Keratinocyte (primary cell): ENCODE results near the gene PCNX1. TPM values are rescaled to one million over a fixed set of nuclear protein-coding genes. Genes with fewer than 3 reads are reported as not detected.

Experiments
- DNase-seq: peaks from one replicate; pipeline ENCODE4 v3.0.0-alpha.2; 2011; ENCODE audit warnings: low read depth, missing footprints, low spot score
- FAIRE-seq: peaks from 2 replicates; lab custom pipeline; 2011; peaks lifted over from hg19 to GRCh38; lab: Jason Lieb, UNC
- H2AFZ ChIP-seq: 2 replicates; pipeline ENCODE4 v1.6.0; 2012; ENCODE audit warnings: low read length, control low read depth, inconsistent platforms; ENCODE audit not compliant: control insufficient read depth
- H3K27ac ChIP-seq: 2 replicates; pipeline ENCODE4 v1.5.1; 2011; ENCODE audit warnings: low read length; ENCODE audit not compliant: control insufficient read depth, insufficient read depth
- H3K27me3 ChIP-seq: 3 replicates; pipeline ENCODE4 v1.6.0; 2011; ENCODE audit warnings: low read length; ENCODE audit not compliant: control insufficient read depth, insufficient read depth; ENCODE audit errors: extremely low read depth
- H3K36me3 ChIP-seq, 2 experiments: 2 replicates in 1 of 2; 3 replicates in 1 of 2; pipeline ENCODE4 v1.5.1; 2011; ENCODE audit warnings: low read length in 2 of 2, mild to moderate bottlenecking in 1 of 2; ENCODE audit not compliant: control insufficient read depth in 2 of 2, insufficient read depth in 2 of 2; ENCODE audit errors: extremely low read depth in 1 of 2
- H3K4me1 ChIP-seq: 3 replicates; pipeline ENCODE4 v1.5.1; 2011; ENCODE audit warnings: low read length; ENCODE audit not compliant: control insufficient read depth, insufficient read depth; ENCODE audit errors: extremely low read depth
- H3K4me2 ChIP-seq: 3 replicates; pipeline ENCODE4 v1.6.0; 2011; ENCODE audit warnings: low read depth, low read length; ENCODE audit not compliant: control insufficient read depth, insufficient read depth; ENCODE audit errors: extremely low read depth
- H3K4me3 ChIP-seq, 3 experiments: fragments of 200-600 bp in 1 of 3; sonication (generic) in 1 of 3; 2 replicates in 2 of 3; 3 replicates in 1 of 3; pipeline ENCODE4 v1.5.1; 2011 to 2016; ENCODE audit warnings: low read length in 3 of 3, mild to moderate bottlenecking in 3 of 3, control low read depth in 2 of 3, inconsistent platforms in 1 of 3, low read depth in 1 of 3, mixed read lengths in 1 of 3, mixed run types in 1 of 3, moderate library complexity in 1 of 3; ENCODE audit not compliant: control insufficient read depth in 2 of 3, insufficient read depth in 2 of 3; ENCODE audit errors: extremely low read depth in 1 of 3
- H3K79me2 ChIP-seq: 2 replicates; pipeline ENCODE4 v1.6.0; 2012; ENCODE audit warnings: low read length; ENCODE audit not compliant: control insufficient read depth, insufficient read depth
- H3K9ac ChIP-seq: 3 replicates; pipeline ENCODE4 v1.6.0; 2011; ENCODE audit warnings: low read length; ENCODE audit not compliant: control insufficient read depth, insufficient read depth; ENCODE audit errors: extremely low read depth
- H3K9me1 ChIP-seq: 3 replicates; pipeline ENCODE4 v1.6.0; 2011; ENCODE audit warnings: low read length; ENCODE audit not compliant: control insufficient read depth, insufficient read depth; ENCODE audit errors: extremely low read depth
- H3K9me3 ChIP-seq: 2 replicates; pipeline ENCODE4 v1.5.1; 2012; ENCODE audit warnings: low read depth, low read length; ENCODE audit not compliant: control insufficient read depth
- H4K20me1 ChIP-seq: 3 replicates; pipeline ENCODE4 v1.6.0; 2011; ENCODE audit warnings: low read length; ENCODE audit not compliant: control insufficient read depth, insufficient read depth; ENCODE audit errors: extremely low read depth
- EZH2 ChIP-seq: IDR thresholded peaks from one replicate; pipeline ENCODE4 v1.6.1; 2012; ENCODE audit warnings: inconsistent platforms, mild to moderate bottlenecking, low read length, moderate library complexity
- dilution Hi-C: fragments of 300-500 bp; cut with MboI; formaldehyde crosslinking; loops from one replicate; pipeline ENCODE4 v1.7.0; 2020; ENCODE audit warnings: low sequenced_read_pairs; ENCODE audit not compliant: extremely low pct_ligation_motif_present
- polyA plus RNA-seq, 5 experiments: library from polyadenylated mRNA; depleted of rRNA in 3 of 5; stranded (reverse) in 3 of 5; stranded (forward) in 1 of 5; unstranded in 1 of 5; fragments of >200 nt; gene quantifications; 1 replicate in 1 of 5; 2 replicates in 3 of 5; 3 replicates in 1 of 5; pipeline versions ENCODE4 v1.2.1 to v1.2.3, GENCODE V29; 2011 to 2012; ENCODE audit warnings: missing spikeins in 2 of 5, low read depth in 1 of 5, low replicate concordance in 1 of 5
- TF ChIP-seq, protein P1 (sequence below), 3 experiments: IDR thresholded peaks in 1 of 3; conservative IDR thresholded peaks in 1 of 3; optimal IDR thresholded peaks in 1 of 3; 2 replicates in 2 of 3; 3 replicates in 1 of 3; pipeline versions ENCODE3 to v1.5.1; 2011; ENCODE audit warnings: low read length in 3 of 3, mild to moderate bottlenecking in 3 of 3, moderate library complexity in 2 of 3, control low read depth in 1 of 3, inconsistent platforms in 1 of 3; ENCODE audit not compliant: insufficient read depth in 2 of 3; ENCODE audit errors: extremely low read depth in 1 of 3

Gene PCNX1
- polyA plus RNA-seq, 1 donor (not counting 4 experiments of a cell fraction or from before 2014, with no cell fraction given) = 39.8 TPM

DNA sequence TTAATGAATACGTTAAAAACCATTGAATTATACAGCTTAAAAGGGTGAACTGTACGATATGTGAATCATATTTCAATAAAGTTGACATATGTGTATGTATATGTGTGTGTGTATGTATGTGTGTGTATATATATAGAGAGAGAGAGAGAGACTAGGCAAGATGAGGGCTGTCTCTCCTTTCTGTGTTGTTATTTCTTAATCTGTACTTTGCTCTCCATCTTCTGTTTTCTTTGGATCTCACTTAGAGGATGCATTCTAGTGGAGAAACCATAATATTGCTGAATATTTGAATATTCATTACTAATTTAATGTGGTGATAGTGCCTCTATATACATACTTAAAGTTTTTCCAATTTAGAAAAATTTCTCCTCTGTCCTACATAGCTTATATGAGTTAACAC is 50.5 kb downstream of the PCNX1 start:
- Histone ChIP-seq H3K27me3 (no peaks in the 10 kb centered on the region), H4K20me1 (no peaks in the 10 kb centered on the region), H3K79me2 (peaks cover 35% of the 10 kb centered on the region), H3K4me1 (no peaks in the 10 kb centered on the region), H3K4me3 (no peak overlapping the region), H3K9ac (no peak overlapping the region), H3K27ac (no peak overlapping the region), H3K9me1 (no peaks in the 10 kb centered on the region), H2AFZ (no peak overlapping the region), H3K4me2 (no peak overlapping the region), H3K9me3 (no peaks in the 10 kb centered on the region), H3K36me3 (peaks cover 2 to 7% of the 10 kb centered on the region in 2 experiments)
- TF ChIP-seq EZH2 = no peak
- TF ChIP-seq, protein P1, sequence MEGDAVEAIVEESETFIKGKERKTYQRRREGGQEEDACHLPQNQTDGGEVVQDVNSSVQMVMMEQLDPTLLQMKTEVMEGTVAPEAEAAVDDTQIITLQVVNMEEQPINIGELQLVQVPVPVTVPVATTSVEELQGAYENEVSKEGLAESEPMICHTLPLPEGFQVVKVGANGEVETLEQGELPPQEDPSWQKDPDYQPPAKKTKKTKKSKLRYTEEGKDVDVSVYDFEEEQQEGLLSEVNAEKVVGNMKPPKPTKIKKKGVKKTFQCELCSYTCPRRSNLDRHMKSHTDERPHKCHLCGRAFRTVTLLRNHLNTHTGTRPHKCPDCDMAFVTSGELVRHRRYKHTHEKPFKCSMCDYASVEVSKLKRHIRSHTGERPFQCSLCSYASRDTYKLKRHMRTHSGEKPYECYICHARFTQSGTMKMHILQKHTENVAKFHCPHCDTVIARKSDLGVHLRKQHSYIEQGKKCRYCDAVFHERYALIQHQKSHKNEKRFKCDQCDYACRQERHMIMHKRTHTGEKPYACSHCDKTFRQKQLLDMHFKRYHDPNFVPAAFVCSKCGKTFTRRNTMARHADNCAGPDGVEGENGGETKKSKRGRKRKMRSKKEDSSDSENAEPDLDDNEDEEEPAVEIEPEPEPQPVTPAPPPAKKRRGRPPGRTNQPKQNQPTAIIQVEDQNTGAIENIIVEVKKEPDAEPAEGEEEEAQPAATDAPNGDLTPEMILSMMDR (optimal IDR thresholded peaks at IDR 0.05 in 1 of 3, IDR thresholded peaks at IDR 0.05 in 1 of 3, conservative IDR thresholded peaks at IDR 0.05 in 1 of 3; ENCODE audit: extremely low read depth in 1 of 3, insufficient read depth in 2 of 3, low read length in 3 of 3) = no peak
- DNase-seq = no peak
- no peak for FAIRE-seq
- dilution Hi-C loops = no loop called here

DNA sequence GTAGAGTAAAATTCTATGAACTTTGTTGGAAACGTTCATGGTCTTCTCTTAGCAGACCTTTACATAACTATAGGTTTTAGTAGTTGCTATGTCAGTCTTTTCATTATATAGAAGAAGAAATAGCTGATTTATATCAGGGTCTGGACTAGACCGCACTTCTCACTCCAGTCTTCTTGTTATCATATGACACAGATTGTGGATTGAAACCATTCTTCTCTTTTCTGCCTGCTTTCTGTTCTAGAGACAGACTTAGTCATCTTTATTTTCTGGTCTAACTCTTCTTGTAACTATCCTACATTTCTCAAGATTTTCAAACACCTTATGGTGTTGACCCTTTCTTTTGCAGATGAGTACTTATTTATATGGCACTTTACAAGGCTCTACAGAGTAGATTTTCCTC is 55.7 kb downstream of the PCNX1 start:
- TF ChIP-seq EZH2 = no peak
- TF ChIP-seq, protein P1 (optimal IDR thresholded peaks at IDR 0.05 in 1 of 3, IDR thresholded peaks at IDR 0.05 in 1 of 3, conservative IDR thresholded peaks at IDR 0.05 in 1 of 3; ENCODE audit: extremely low read depth in 1 of 3, insufficient read depth in 2 of 3, low read length in 3 of 3) = no peak
- FAIRE-seq = no peak
- H3K27me3 ChIP-seq = no peaks in the 10 kb centered on the region
- peaks cover 5 to 7% of the 10 kb centered on the region in 2 experiments for H3K36me3 ChIP-seq
- peaks cover 41% of the 10 kb centered on the region for H3K79me2 ChIP-seq
- H3K9me3 ChIP-seq = no peaks in the 10 kb centered on the region
- H3K4me1 ChIP-seq = no peaks in the 10 kb centered on the region
- H3K4me2 ChIP-seq = no peak overlapping the region
- no peak overlapping the region for H3K27ac ChIP-seq
- dilution Hi-C loops = no loop called here
- DNase-seq = no peak
- no peak overlapping the region for H3K9ac ChIP-seq
- H3K9me1 ChIP-seq = no peaks in the 10 kb centered on the region
- no peaks in the 10 kb centered on the region for H4K20me1 ChIP-seq
- no peak overlapping the region for H3K4me3 ChIP-seq
- no peak overlapping the region for H2AFZ ChIP-seq
